Measurements from ENCODE around the gene MGAT4D.
"Not testable (repeated sequence)": the region's sequence is repeated elsewhere in the genome, so short reads cannot be mapped to it uniquely, and the experiment has no call there.

The MGAT4D gene

GRCh38 chr4:140497747-140498636 lies at the start of gene MGAT4D:
TSS of gene MGAT4D (minus strand) at chr4:140498293. CDS start at chr4:140498222, 71 bp downstream.
- peak; percentile 22 for DNase-seq (ENCODE audit: low read depth, low spot score)

- DNase-seq (ENCODE audit: low read depth, low spot score), result peak; percentile 35
Measured at GRCh38 chr4:140533951-140534480, 35.9 kb upstream of the MGAT4D start.

GRCh38 chr4:140529434-140529833 lies 31.3 kb upstream of the MGAT4D start:
- no peak for DNase-seq (ENCODE audit: low read depth, low spot score)

- DNase-seq (ENCODE audit: low read depth, low spot score), result peak; percentile 99
Measured at GRCh38 chr4:140523857-140524742, 26.0 kb upstream of the MGAT4D start, which contains the start of gene ELMOD2. TSS of gene ELMOD2 (plus strand) at chr4:140524168. CDS start at chr4:140525429, 1,261 bp downstream.

GRCh38 chr4:140523370-140523856 lies 25.3 kb upstream of the MGAT4D start:
- no peak for DNase-seq (ENCODE audit: low read depth, low spot score)

- DNase-seq (ENCODE audit: low read depth, low spot score), result no peak
Measured at GRCh38 chr4:140515423-140515822, 17.3 kb upstream of the MGAT4D start.

- not testable (repeated sequence) for DNase-seq (ENCODE audit: low read depth, low spot score)
Measured at GRCh38 chr4:140513765-140514164, 15.7 kb upstream of the MGAT4D start.

GRCh38 chr4:140504261-140504660 lies 6.2 kb upstream of the MGAT4D start:
- DNase-seq (ENCODE audit: low read depth, low spot score), result no peak

- DNase-seq (ENCODE audit: low read depth, low spot score), result no peak
Measured at GRCh38 chr4:140499391-140499790, 1.3 kb upstream of the MGAT4D start.

GRCh38 chr4:140497405-140497746 lies 717 bp downstream of the MGAT4D start:
- DNase-seq (ENCODE audit: low read depth, low spot score), result no peak

GRCh38 chr4:140485939-140486338 lies 12.2 kb downstream of the MGAT4D start:
- no peak for DNase-seq (ENCODE audit: low read depth, low spot score)

GRCh38 chr4:140483445-140483844 lies 14.6 kb downstream of the MGAT4D start:
- DNase-seq (ENCODE audit: low read depth, low spot score), result no peak

GRCh38 chr4:140472156-140472555 lies 25.9 kb downstream of the MGAT4D start:
- no peak for DNase-seq (ENCODE audit: low read depth, low spot score)

- DNase-seq (ENCODE audit: low read depth, low spot score), result no peak
Measured at GRCh38 chr4:140469791-140470733, 28.0 kb downstream of the MGAT4D start.

- no peak for DNase-seq (ENCODE audit: low read depth, low spot score)
Measured at GRCh38 chr4:140466146-140466545, 31.9 kb downstream of the MGAT4D start.

- DNase-seq (ENCODE audit: low read depth, low spot score), result no peak
Measured at GRCh38 chr4:140463614-140464013, 34.5 kb downstream of the MGAT4D start.

GRCh38 chr4:140463182-140463581 lies 34.9 kb downstream of the MGAT4D start:
- no peak for DNase-seq (ENCODE audit: low read depth, low spot score)

- peak; percentile 43 for DNase-seq (ENCODE audit: low read depth, low spot score)
Measured at GRCh38 chr4:140450352-140450751, 47.7 kb downstream of the MGAT4D start.

GRCh38 chr4:140448830-140449229 lies 49.3 kb downstream of the MGAT4D start:
- DNase-seq (ENCODE audit: low read depth, low spot score), result peak; percentile 71

GRCh38 chr4:140448162-140448561 lies 49.9 kb downstream of the MGAT4D start:
- DNase-seq (ENCODE audit: low read depth, low spot score), result no peak

GRCh38 chr4:140444347-140444746 lies 53.7 kb downstream of the MGAT4D start:
- not testable (repeated sequence) for DNase-seq (ENCODE audit: low read depth, low spot score)
